Measurements from ENCODE around the gene RMND5B.

- TF ChIP-seq EZH2phosphoT487 (IDR thresholded peaks at IDR 0.05; ENCODE audit: insufficient read depth, low read depth) (no peak), EZH2 (IDR thresholded peaks at IDR 0.05; ENCODE audit: insufficient read depth, poor library complexity, severe bottlenecking) (no peak)
These were observed 49.5 kb downstream of the RMND5B start for GRCh38 chr5:178180141-178180863.
